Trophoblast cell (in vitro differentiated cells and primary cell): Measurements from ENCODE around the gene WFDC9.
"Not testable (repeated sequence)": the region's sequence is repeated elsewhere in the genome, so short reads cannot be mapped to it uniquely, and the experiment has no call there.

ENCODE experiments used
- DNase-seq, 2 donors: peaks; one replicate each; pipeline ENCODE4 v3.0.0-alpha.2; 2016
- H2AFZ ChIP-seq: 2 replicates; pipeline ENCODE4 v1.6.1; 2013; ENCODE audit warnings: low read length, moderate library complexity, mild to moderate bottlenecking; ENCODE audit not compliant: insufficient read depth, poor library complexity
- H2AK5ac ChIP-seq: 2 replicates; pipeline ENCODE4 v1.6.1; 2013; ENCODE audit warnings: mild to moderate bottlenecking, low read length
- H2BK120ac ChIP-seq: 2 replicates; pipeline ENCODE4 v1.6.1; 2013; ENCODE audit warnings: low read length, mild to moderate bottlenecking, moderate library complexity; ENCODE audit not compliant: insufficient read depth, poor library complexity
- H2BK12ac ChIP-seq: 2 replicates; pipeline ENCODE4 v1.6.1; 2013; ENCODE audit warnings: mild to moderate bottlenecking, low read length, moderate library complexity
- H2BK5ac ChIP-seq: 2 replicates; pipeline ENCODE4 v1.6.1; 2013; ENCODE audit warnings: low read length, low read depth, moderate library complexity, mild to moderate bottlenecking; ENCODE audit not compliant: poor library complexity
- H3K14ac ChIP-seq: 2 replicates; pipeline ENCODE4 v1.6.1; 2013; ENCODE audit warnings: mild to moderate bottlenecking, low read length
- H3K18ac ChIP-seq: 2 replicates; pipeline ENCODE4 v1.6.1; 2013; ENCODE audit warnings: mild to moderate bottlenecking, low read length
- H3K23ac ChIP-seq: 2 replicates; pipeline ENCODE4 v1.6.1; 2013; ENCODE audit warnings: low read length
- H3K27ac ChIP-seq: 2 replicates; pipeline ENCODE4 v1.5.1; 2013; ENCODE audit warnings: low read depth, mild to moderate bottlenecking, inconsistent platforms, low read length, moderate library complexity
- H3K27me3 ChIP-seq: 2 replicates; pipeline ENCODE4 v1.6.1; 2013; ENCODE audit warnings: inconsistent platforms, mild to moderate bottlenecking, low read length, moderate library complexity; ENCODE audit not compliant: insufficient read depth
- H3K36me3 ChIP-seq, 2 experiments: 1 replicate in 1 of 2; 2 replicates in 1 of 2; pipeline ENCODE4 v1.6.1; 2013; ENCODE audit warnings: low read length in 2 of 2, mild to moderate bottlenecking in 2 of 2, moderate library complexity in 1 of 2; ENCODE audit not compliant: insufficient read depth in 2 of 2, control insufficient read depth in 1 of 2
- H3K4ac ChIP-seq: 2 replicates; pipeline ENCODE4 v1.6.1; 2013; ENCODE audit warnings: low read depth, mild to moderate bottlenecking, low read length, moderate library complexity
- H3K4me1 ChIP-seq, 2 experiments: 1 replicate in 1 of 2; 2 replicates in 1 of 2; pipeline ENCODE4 v1.6.1; 2013; ENCODE audit warnings: low read length in 2 of 2, mild to moderate bottlenecking in 2 of 2, moderate library complexity in 1 of 2; ENCODE audit not compliant: insufficient read depth in 2 of 2, control insufficient read depth in 1 of 2
- H3K4me2 ChIP-seq: 2 replicates; pipeline ENCODE4 v1.6.1; 2013; ENCODE audit warnings: inconsistent platforms, mild to moderate bottlenecking, low read length, moderate library complexity
- H3K4me3 ChIP-seq: 2 replicates; pipeline ENCODE4 v1.5.1; 2013; ENCODE audit warnings: mild to moderate bottlenecking, low read depth, low read length, inconsistent platforms
- H3K79me1 ChIP-seq: one replicate; pipeline ENCODE4 v1.6.1; 2013; ENCODE audit warnings: low read length
- H3K79me2 ChIP-seq: 2 replicates; pipeline ENCODE4 v1.6.1; 2013; ENCODE audit warnings: low read length, mild to moderate bottlenecking; ENCODE audit not compliant: control insufficient read depth, insufficient read depth, poor library complexity
- H3K9ac ChIP-seq: 2 replicates; pipeline ENCODE4 v1.6.1; 2013; ENCODE audit warnings: mild to moderate bottlenecking, low read length
- H3K9me3 ChIP-seq: 2 replicates; pipeline ENCODE4 v1.6.1; 2013; ENCODE audit warnings: low read depth, mild to moderate bottlenecking, control low read depth, inconsistent platforms, low read length; ENCODE audit not compliant: insufficient read depth
- H4K12ac ChIP-seq: 2 replicates; pipeline ENCODE4 v1.6.1; 2013; ENCODE audit warnings: low read depth, mild to moderate bottlenecking, low read length, moderate library complexity
- H4K8ac ChIP-seq: 2 replicates; pipeline ENCODE4 v1.6.1; 2013; ENCODE audit warnings: low read depth, mild to moderate bottlenecking, low read length, moderate library complexity
- H4K91ac ChIP-seq: one replicate; pipeline ENCODE4 v1.6.1; 2013; ENCODE audit warnings: low read depth, mild to moderate bottlenecking, low read length, moderate library complexity
- WGBS: extraction: QIAGEN DNeasy Blood & Tissue Kit; methylation state at CpG from one replicate; pipeline ENCODE4 v1.1.7; 2013; ENCODE audit warnings: missing lambda C conversion rate; ENCODE audit not compliant: insufficient read length, insufficient coverage; ENCODE audit errors: extremely low coverage; 5-methylcytosine and 5-hydroxymethylcytosine counted together

Gene WFDC9

GRCh38 chr20:45576995-45577394 is 54.1 kb downstream of the WFDC9 start:
- WGBS: no CpG with 5 or more reads among the region's 2 CpGs
- Histone ChIP-seq H3K79me2 (no peaks in the 10 kb centered on the region), H2BK12ac (no peak overlapping the region), H3K79me1 (no peaks in the 10 kb centered on the region), H4K12ac (no peak overlapping the region), H3K18ac (no peak overlapping the region), H4K91ac (no peak overlapping the region), H4K8ac (no peak overlapping the region), H2AK5ac (no peak overlapping the region), H3K14ac (no peak overlapping the region), H2AFZ (no peak overlapping the region), H3K4me2 (no peak overlapping the region), H2BK5ac (no peak overlapping the region), H2BK120ac (no peak overlapping the region), H3K4me1 (no peaks in the 10 kb centered on the region), H3K27ac (no peak overlapping the region), H3K4me3 (no peak overlapping the region), H3K23ac (no peak overlapping the region), H3K9ac (no peak overlapping the region), H3K27me3 (no peaks in the 10 kb centered on the region), H3K4ac (no peak overlapping the region), H3K36me3 (no peaks in the 10 kb centered on the region), H3K9me3 (no peaks in the 10 kb centered on the region)
- DNase-seq: peak in 1 of 2 donors; percentile 39

- no peaks in the 10 kb centered on the region for H3K79me1 ChIP-seq
- no peak overlapping the region for H4K8ac ChIP-seq
- no peak overlapping the region for H3K4ac ChIP-seq
- H4K91ac ChIP-seq: no peak overlapping the region
- no peak overlapping the region for H3K4me3 ChIP-seq
- H3K14ac ChIP-seq: no peak overlapping the region
- H3K9ac ChIP-seq: no peak overlapping the region
- H3K27ac ChIP-seq: no peak overlapping the region
- no peaks in the 10 kb centered on the region for H3K4me1 ChIP-seq
- H4K12ac ChIP-seq: no peak overlapping the region
- H3K23ac ChIP-seq: no peak overlapping the region
- DNase-seq: peak in 1 of 2 donors; percentile 0
- no peak overlapping the region for H3K18ac ChIP-seq
- H2BK5ac ChIP-seq: no peak overlapping the region
- no peak overlapping the region for H2AK5ac ChIP-seq
- H2AFZ ChIP-seq: no peak overlapping the region
- no peak overlapping the region for H2BK12ac ChIP-seq
- no peak overlapping the region for H2BK120ac ChIP-seq
- H3K27me3 ChIP-seq: no peaks in the 10 kb centered on the region
- H3K36me3 ChIP-seq: no peaks in the 10 kb centered on the region
- WGBS: no CpG with 5 or more reads among the region's 3 CpGs
- H3K4me2 ChIP-seq: no peak overlapping the region
- H3K79me2 ChIP-seq: no peaks in the 10 kb centered on the region
- no peaks in the 10 kb centered on the region for H3K9me3 ChIP-seq
Observed at GRCh38 chr20:45575931-45576330, 55.2 kb downstream of the WFDC9 start.

GRCh38 chr20:45569650-45570049 is 61.4 kb downstream of the WFDC9 start:
- H3K23ac ChIP-seq, H3K27me3 ChIP-seq, H3K4ac ChIP-seq, H4K91ac ChIP-seq, H3K9me3 ChIP-seq, H3K9ac ChIP-seq, H3K4me1 ChIP-seq, H2BK12ac ChIP-seq, H2BK120ac ChIP-seq, H3K79me2 ChIP-seq, H3K36me3 ChIP-seq, H3K14ac ChIP-seq, H2AFZ ChIP-seq, H3K27ac ChIP-seq, H3K79me1 ChIP-seq, H4K12ac ChIP-seq, H3K4me3 ChIP-seq, DNase-seq, H3K18ac ChIP-seq, H4K8ac ChIP-seq, H3K4me2 ChIP-seq, H2BK5ac ChIP-seq, H2AK5ac ChIP-seq: not testable (repeated sequence)
- no CpG with 5 or more reads among the region's 1 CpG for WGBS

GRCh38 chr20:45564760-45565276 is 66.3 kb downstream of the WFDC9 start:
- H4K12ac ChIP-seq: no peak overlapping the region
- no peak overlapping the region for H3K27ac ChIP-seq
- no peak overlapping the region for H3K4ac ChIP-seq
- H3K9me3 ChIP-seq: no peaks in the 10 kb centered on the region
- DNase-seq: no peak
- no peak overlapping the region for H2BK120ac ChIP-seq
- H2BK5ac ChIP-seq: no peak overlapping the region
- no peak overlapping the region for H4K8ac ChIP-seq
- no peaks in the 10 kb centered on the region for H3K79me2 ChIP-seq
- WGBS: no CpG with 5 or more reads among the region's 2 CpGs
- no peak overlapping the region for H3K14ac ChIP-seq
- H3K79me1 ChIP-seq: no peaks in the 10 kb centered on the region
- H3K4me1 ChIP-seq: no peaks in the 10 kb centered on the region
- no peaks in the 10 kb centered on the region for H3K36me3 ChIP-seq
- H3K4me2 ChIP-seq: no peak overlapping the region
- no peak overlapping the region for H2BK12ac ChIP-seq
- no peak overlapping the region for H2AFZ ChIP-seq
- H3K23ac ChIP-seq: no peak overlapping the region
- no peak overlapping the region for H3K9ac ChIP-seq
- no peak overlapping the region for H4K91ac ChIP-seq
- H3K18ac ChIP-seq: no peak overlapping the region
- H2AK5ac ChIP-seq: no peak overlapping the region
- H3K4me3 ChIP-seq: no peak overlapping the region
- H3K27me3 ChIP-seq: no peaks in the 10 kb centered on the region
